Measurements from ENCODE around the gene AFG3L2.

AFG3L2 gene

GRCh38 chr18:12318857-12319256 is 58.2 kb downstream of the AFG3L2 start:
- no peak for DNase-seq

- DNase-seq, result no peak
Observed at GRCh38 chr18:12318334-12318697, 58.7 kb downstream of the AFG3L2 start.

GRCh38 chr18:12317664-12318333 is 59.2 kb downstream of the AFG3L2 start:
- no peak for DNase-seq

- no peak for DNase-seq
Observed at GRCh38 chr18:12315911-12316310, 61.1 kb downstream of the AFG3L2 start.

GRCh38 chr18:12315490-12315889 is 61.5 kb downstream of the AFG3L2 start:
- DNase-seq, result no peak

GRCh38 chr18:12314591-12315305 is 62.3 kb downstream of the AFG3L2 start:
- no peak for DNase-seq

GRCh38 chr18:12313530-12314245 is 63.3 kb downstream of the AFG3L2 start:
- no peak for DNase-seq

- no peak for DNase-seq
Observed at GRCh38 chr18:12312976-12313375, 64.1 kb downstream of the AFG3L2 start.

GRCh38 chr18:12310762-12311161 is 66.3 kb downstream of the AFG3L2 start:
- DNase-seq, result no peak

- no peak for DNase-seq
Observed at GRCh38 chr18:12309683-12310198, 67.3 kb downstream of the AFG3L2 start.

GRCh38 chr18:12308386-12309100 is 68.5 kb downstream of the AFG3L2 start:
- no peak for DNase-seq

- no peak for DNase-seq
Observed at GRCh38 chr18:12307701-12308385, 69.2 kb downstream of the AFG3L2 start, which contains the start of gene TUBB6. Gene TUBB6, plus strand, starts transcription at chr18:12308241. Its CDS starts 52 bp downstream, at chr18:12308293.

- DNase-seq, result no peak
Observed at GRCh38 chr18:12306752-12307700, 70.0 kb downstream of the AFG3L2 start.

GRCh38 chr18:12305930-12306629 is 70.9 kb downstream of the AFG3L2 start:
- no peak for DNase-seq

- no peak for DNase-seq
Observed at GRCh38 chr18:12305211-12305610, 71.8 kb downstream of the AFG3L2 start.

- DNase-seq, result no peak
Observed at GRCh38 chr18:12304351-12305210, 72.4 kb downstream of the AFG3L2 start.

GRCh38 chr18:12302391-12303147 is 74.5 kb downstream of the AFG3L2 start:
- DNase-seq, result no peak

GRCh38 chr18:12301263-12302005 is 75.6 kb downstream of the AFG3L2 start:
- no peak for DNase-seq

All from DMS 273 treated with DMSO at 0.1 percent for 48 hours (cell line).